ENCODE data around the gene PPIA.
"Not testable (repeated sequence)": the region's sequence is repeated elsewhere in the genome, so short reads cannot be mapped to it uniquely, and the experiment has no call there.

The PPIA gene

GRCh38 chr7:44762726-44763522, 33.6 kb upstream of the PPIA start:
- in situ Hi-C loops (cut with HindIII; ENCODE audit: low sequenced_read_pairs): no loop called here

- in situ Hi-C loops (cut with HindIII; ENCODE audit: low sequenced_read_pairs): no loop called here
Measured at GRCh38 chr7:44764081-44764480, 32.4 kb upstream of the PPIA start.

- in situ Hi-C loops (cut with HindIII; ENCODE audit: low sequenced_read_pairs): no loop called here
Measured at GRCh38 chr7:44764665-44765578, 31.6 kb upstream of the PPIA start.

- in situ Hi-C loops (cut with HindIII; ENCODE audit: low sequenced_read_pairs): no loop called here
Measured at GRCh38 chr7:44765579-44766415, 30.7 kb upstream of the PPIA start.

GRCh38 chr7:44766416-44766801, 30.1 kb upstream of the PPIA start:
- in situ Hi-C loops (cut with HindIII; ENCODE audit: low sequenced_read_pairs): no loop called here

- in situ Hi-C loops (cut with HindIII; ENCODE audit: low sequenced_read_pairs): no loop called here
Measured at GRCh38 chr7:44767134-44767911, 29.2 kb upstream of the PPIA start.

GRCh38 chr7:44767912-44768627, 28.4 kb upstream of the PPIA start:
- in situ Hi-C loops (cut with HindIII; ENCODE audit: low sequenced_read_pairs): no loop called here

GRCh38 chr7:44768628-44769371, 27.7 kb upstream of the PPIA start:
- in situ Hi-C loops (cut with HindIII; ENCODE audit: low sequenced_read_pairs): no loop called here

GRCh38 chr7:44769376-44769775, 27.1 kb upstream of the PPIA start:
- in situ Hi-C loops (cut with HindIII; ENCODE audit: low sequenced_read_pairs): no loop called here

GRCh38 chr7:44769776-44770294, 26.6 kb upstream of the PPIA start:
- in situ Hi-C loops (cut with HindIII; ENCODE audit: low sequenced_read_pairs): no loop called here

- in situ Hi-C loops (cut with HindIII; ENCODE audit: low sequenced_read_pairs): no loop called here
Measured at GRCh38 chr7:44771358-44771757, 25.1 kb upstream of the PPIA start.

- in situ Hi-C loops (cut with HindIII; ENCODE audit: low sequenced_read_pairs): no loop called here
Measured at GRCh38 chr7:44772440-44772839, 24.0 kb upstream of the PPIA start.

GRCh38 chr7:44772867-44773266, 23.6 kb upstream of the PPIA start:
- in situ Hi-C loops (cut with HindIII; ENCODE audit: low sequenced_read_pairs): no loop called here

- in situ Hi-C loops (cut with HindIII; ENCODE audit: low sequenced_read_pairs): not testable (repeated sequence)
Measured at GRCh38 chr7:44774486-44774885, 22.0 kb upstream of the PPIA start.

- in situ Hi-C loops (cut with HindIII; ENCODE audit: low sequenced_read_pairs): no loop called here
Measured at GRCh38 chr7:44775383-44776107, 20.9 kb upstream of the PPIA start.

- in situ Hi-C loops (cut with HindIII; ENCODE audit: low sequenced_read_pairs): no loop called here
Measured at GRCh38 chr7:44776211-44776610, 20.3 kb upstream of the PPIA start.

GRCh38 chr7:44782460-44782859, 14.0 kb upstream of the PPIA start:
- in situ Hi-C loops (cut with HindIII; ENCODE audit: low sequenced_read_pairs): no loop called here

- in situ Hi-C loops (cut with HindIII; ENCODE audit: low sequenced_read_pairs): no loop called here
Measured at GRCh38 chr7:44783407-44783806, 13.1 kb upstream of the PPIA start.

Data from endothelial cell of hepatic sinusoid (primary cell).